Raji (cell line): ENCODE results near the gene NELFA.

Experiments
- POLR2A ChIP-seq: IDR thresholded peaks from 2 replicates; pipeline ENCODE4 v1.6.1; 2011; ENCODE audit warnings: low read depth, low read length, control low read depth; ENCODE audit not compliant: insufficient read depth

The NELFA gene

GRCh38 chr4:1939664-1940509 lies 68.9 kb downstream of the NELFA start:
- TF ChIP-seq POLR2A, result no peak

- TF ChIP-seq POLR2A, result no peak
Observed at GRCh38 chr4:1938027-1938426, 70.7 kb downstream of the NELFA start.

- TF ChIP-seq POLR2A, result no peak
Observed at GRCh38 chr4:1937550-1937949, 71.2 kb downstream of the NELFA start.

GRCh38 chr4:1933700-1934099 lies 75.1 kb downstream of the NELFA start:
- TF ChIP-seq POLR2A, result no peak

GRCh38 chr4:1932736-1933135 lies 76.0 kb downstream of the NELFA start:
- TF ChIP-seq POLR2A, result no peak
